HEK293T (cell line): ENCODE measurements around the gene SKOR1.

ENCODE experiments used
- CTCF ChIA-PET: fragments of 350-600 bp; formaldehyde crosslinking; extraction: SDS; loops from one replicate; lab custom pipeline; 2021; ENCODE audit warnings: antibody characterized with exemption, inconsistent platforms; lab: Yijun Ruan, JAX
- POLR2A ChIA-PET: fragments of 350-600 bp; formaldehyde crosslinking; extraction: SDS; loops from one replicate; lab custom pipeline; 2020; ENCODE audit warnings: antibody characterized with exemption, inconsistent platforms; lab: Yijun Ruan, JAX
- DNase-seq: peaks from one replicate; pipeline ENCODE4 v3.0.0; 2012; ENCODE audit warnings: mixed read lengths; ENCODE audit errors: extremely low spot score
- ARNT ChIP-seq: fragments of 450-650 bp; IDR thresholded peaks from 2 replicates; pipeline ENCODE4 v1.6.1; 2017; ENCODE audit warnings: mild to moderate bottlenecking
- BHLHE40 ChIP-seq: fragments of 450-650 bp; IDR thresholded peaks from 2 replicates; pipeline ENCODE4 v1.6.1; 2016; ENCODE audit warnings: mild to moderate bottlenecking, moderate library complexity, borderline replicate concordance
- CTBP1 ChIP-seq: fragments of 450-650 bp; IDR thresholded peaks from 2 replicates; pipeline ENCODE4 v1.6.1; 2016; ENCODE audit warnings: borderline replicate concordance
- ELF4 ChIP-seq: fragments of 450-650 bp; IDR thresholded peaks from 2 replicates; pipeline ENCODE4 v1.6.1; 2017; ENCODE audit warnings: antibody characterized with exemption
- FOXA1 ChIP-seq: fragments of 450-650 bp; IDR thresholded peaks from 2 replicates; pipeline ENCODE4 v1.6.1; 2016; ENCODE audit warnings: mild to moderate bottlenecking
- FOXK2 ChIP-seq: fragments of 450-650 bp; IDR thresholded peaks from 2 replicates; pipeline ENCODE4 v1.6.1; 2016; ENCODE audit warnings: mild to moderate bottlenecking
- FOXM1 ChIP-seq: fragments of 450-650 bp; IDR thresholded peaks from 2 replicates; pipeline ENCODE4 v1.6.1; 2017; ENCODE audit warnings: mild to moderate bottlenecking, borderline replicate concordance
- HDGF ChIP-seq: fragments of 450-650 bp; IDR thresholded peaks from 2 replicates; pipeline ENCODE4 v1.6.1; 2017; ENCODE audit warnings: antibody characterized with exemption, borderline replicate concordance
- L3MBTL2 ChIP-seq: fragments of 450-650 bp; conservative IDR thresholded peaks from 2 replicates; pipeline ENCODE4 v1.6.1; 2016; ENCODE audit warnings: mild to moderate bottlenecking
- LEF1 ChIP-seq: fragments of 450-650 bp; IDR thresholded peaks from 2 replicates; pipeline ENCODE4 v1.6.1; 2017; ENCODE audit warnings: mild to moderate bottlenecking, borderline replicate concordance
- NFRKB ChIP-seq: fragments of 450-650 bp; IDR thresholded peaks from 2 replicates; pipeline ENCODE4 v1.6.1; 2016; ENCODE audit warnings: mild to moderate bottlenecking, moderate library complexity
- SP1 ChIP-seq: fragments of 450-650 bp; IDR thresholded peaks from 2 replicates; pipeline ENCODE4 v1.6.1; 2017
- SUZ12 ChIP-seq: fragments of 450-650 bp; IDR thresholded peaks from 2 replicates; pipeline ENCODE4 v1.6.1; 2016; ENCODE audit warnings: mild to moderate bottlenecking
- TARDBP ChIP-seq: fragments of 450-650 bp; IDR thresholded peaks from 2 replicates; pipeline ENCODE4 v1.6.1; 2016
- ZNF384 ChIP-seq: fragments of 450-650 bp; IDR thresholded peaks from 2 replicates; pipeline ENCODE4 v1.6.1; 2016
- TF ChIP-seq, protein P1 (sequence below): fragments of 450-650 bp; IDR thresholded peaks from 2 replicates; pipeline ENCODE4 v1.6.1; 2016

Gene SKOR1

DNA sequence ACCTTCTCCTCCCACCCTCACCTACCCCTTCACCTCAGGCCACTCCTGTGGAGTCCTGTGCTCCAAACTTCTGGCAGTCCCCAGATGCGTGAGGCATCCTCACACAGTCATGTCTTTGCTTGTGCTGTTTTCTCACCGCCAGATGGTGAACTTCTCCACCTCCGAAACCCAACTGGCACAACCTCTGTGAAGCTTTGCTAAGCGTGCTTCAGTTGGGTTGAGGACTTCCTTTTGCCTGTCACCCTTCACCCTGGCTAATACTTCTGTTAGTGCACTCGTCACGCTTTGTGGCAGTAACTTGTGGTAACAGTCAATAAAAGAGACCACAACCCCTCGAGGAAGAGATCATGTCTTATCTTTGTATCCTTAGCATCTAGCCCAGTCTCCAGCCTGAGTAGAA, 42.0 kb upstream of the SKOR1 start:
- ChIA-PET CTCF (interaction anchor here (0.5 kb wide), 1 partner anchor 1055 kb away, joined by 5 read pairs; no protein-coding TSS in a partner anchor), POLR2A (no interaction called here)
- TF ChIP-seq SP1 = no peak
- TF ChIP-seq SUZ12 = no peak
- no peak for DNase-seq

DNA sequence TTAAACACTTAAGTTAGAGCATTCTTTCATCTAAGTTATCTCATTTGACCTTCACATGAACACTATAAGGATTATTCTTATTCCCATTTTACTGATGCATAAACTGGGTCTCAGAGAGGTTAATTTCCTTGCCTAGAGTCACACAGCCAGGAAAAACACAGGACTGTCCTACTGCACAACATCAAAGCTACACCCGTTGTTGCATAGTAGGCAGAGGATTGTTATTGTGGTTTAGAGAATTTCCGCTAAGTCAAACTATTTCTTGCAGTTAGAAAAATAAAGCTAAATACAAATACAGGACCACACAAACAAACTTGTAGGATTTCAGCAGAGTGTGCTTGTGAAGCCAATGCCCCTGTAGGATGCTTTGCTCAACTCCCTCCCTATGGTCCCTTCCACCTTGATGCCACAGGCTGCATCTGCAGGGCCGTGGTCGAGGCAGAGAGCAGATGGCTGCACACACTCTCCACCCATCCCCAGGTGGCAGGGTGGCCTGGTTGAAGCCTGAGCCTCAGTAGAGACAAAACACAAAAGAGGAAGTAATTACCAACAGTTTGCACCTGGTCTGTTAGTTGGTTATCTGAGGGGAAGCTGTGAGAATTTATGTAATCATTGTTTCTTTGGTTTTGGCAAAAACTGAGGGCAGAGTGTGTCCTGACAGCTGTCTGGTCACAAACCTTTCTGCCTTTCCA, 41.1 kb upstream of the SKOR1 start:
- CTCF ChIA-PET = interaction anchor here (0.6 kb wide), 1 partner anchor 189 kb away, joined by 5 read pairs; no protein-coding TSS in a partner anchor
- TF ChIP-seq FOXK2 (no peak), L3MBTL2 (no peak), BHLHE40 (no peak), HDGF (no peak), CTBP1 (no peak), NFRKB (no peak), ARNT (no peak), FOXA1 (no peak), ZNF384 (no peak), SUZ12 (no peak), LEF1 (no peak), ELF4 (no peak), FOXM1 (no peak), TARDBP (no peak), SP1 (no peak)
- TF ChIP-seq, protein P1, sequence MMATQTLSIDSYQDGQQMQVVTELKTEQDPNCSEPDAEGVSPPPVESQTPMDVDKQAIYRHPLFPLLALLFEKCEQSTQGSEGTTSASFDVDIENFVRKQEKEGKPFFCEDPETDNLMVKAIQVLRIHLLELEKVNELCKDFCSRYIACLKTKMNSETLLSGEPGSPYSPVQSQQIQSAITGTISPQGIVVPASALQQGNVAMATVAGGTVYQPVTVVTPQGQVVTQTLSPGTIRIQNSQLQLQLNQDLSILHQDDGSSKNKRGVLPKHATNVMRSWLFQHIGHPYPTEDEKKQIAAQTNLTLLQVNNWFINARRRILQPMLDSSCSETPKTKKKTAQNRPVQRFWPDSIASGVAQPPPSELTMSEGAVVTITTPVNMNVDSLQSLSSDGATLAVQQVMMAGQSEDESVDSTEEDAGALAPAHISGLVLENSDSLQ = no peak
- DNase-seq = no peak
- POLR2A ChIA-PET = no interaction called here

DNA sequence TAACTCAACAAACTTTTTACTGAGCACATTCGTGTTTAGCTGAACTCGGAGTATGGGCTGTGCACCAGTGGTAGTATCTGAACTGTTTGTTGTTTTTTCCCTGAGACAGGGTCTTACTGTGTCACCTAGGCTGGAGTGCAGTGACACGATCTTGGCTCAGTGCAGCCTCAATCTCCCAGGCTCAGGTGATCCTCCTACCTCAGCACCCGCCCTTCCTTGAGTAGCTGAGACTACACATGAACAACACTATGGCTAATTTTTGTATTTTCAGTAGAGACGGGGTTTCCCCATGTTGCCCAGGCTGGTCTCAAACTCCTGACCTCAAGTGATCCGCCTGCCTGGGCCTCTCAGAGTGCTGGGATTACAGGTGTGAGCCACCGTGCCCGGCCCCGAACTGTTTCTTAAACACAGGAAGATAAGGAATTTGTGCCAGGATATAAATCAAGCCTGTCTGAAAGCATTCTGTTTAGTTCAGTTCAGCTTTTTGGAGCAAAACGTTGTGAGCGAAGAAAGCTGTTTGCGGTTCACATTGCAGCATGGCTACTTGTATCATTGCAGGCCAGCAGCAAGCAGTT, 40.4 kb upstream of the SKOR1 start:
- CTCF ChIA-PET = no interaction called here
- DNase-seq = no peak
- POLR2A ChIA-PET = no interaction called here
- TF ChIP-seq FOXM1 = no peak
- TF ChIP-seq TARDBP = no peak
- no peak for TF ChIP-seq ARNT
- TF ChIP-seq SUZ12 = no peak
- no peak for TF ChIP-seq BHLHE40
- TF ChIP-seq CTBP1 = no peak
- no peak for TF ChIP-seq HDGF
- TF ChIP-seq SP1 = no peak
- no peak for TF ChIP-seq NFRKB
- TF ChIP-seq ELF4 = no peak
- no peak for TF ChIP-seq LEF1
- TF ChIP-seq FOXA1 = no peak
- TF ChIP-seq FOXK2 = no peak
- TF ChIP-seq L3MBTL2 = no peak
- TF ChIP-seq, protein P1 = no peak
- no peak for TF ChIP-seq ZNF384

DNA sequence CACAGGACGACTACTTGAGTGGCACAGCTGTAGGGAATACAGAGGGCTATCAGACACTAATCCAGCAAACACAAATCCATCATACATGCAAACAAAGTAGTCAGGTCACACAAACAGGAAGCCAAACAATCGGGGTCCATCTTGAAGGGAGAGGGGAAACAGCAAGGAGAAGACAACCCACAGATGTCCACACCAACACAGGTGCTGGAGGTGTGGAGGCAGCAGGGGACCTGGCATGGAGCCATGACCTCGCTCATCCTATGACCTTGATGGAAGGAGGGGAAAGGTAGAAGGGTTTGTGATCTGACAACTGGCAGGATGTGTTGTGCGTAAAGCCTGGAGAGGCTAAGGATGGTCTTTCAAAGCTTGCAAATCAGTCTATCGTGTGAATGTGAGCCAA, 39.9 kb upstream of the SKOR1 start:
- CTCF ChIA-PET = no interaction called here
- no peak for TF ChIP-seq FOXM1
- TF ChIP-seq HDGF = no peak
- TF ChIP-seq BHLHE40 = no peak
- TF ChIP-seq L3MBTL2 = no peak
- POLR2A ChIA-PET = no interaction called here
- DNase-seq = no peak

DNA sequence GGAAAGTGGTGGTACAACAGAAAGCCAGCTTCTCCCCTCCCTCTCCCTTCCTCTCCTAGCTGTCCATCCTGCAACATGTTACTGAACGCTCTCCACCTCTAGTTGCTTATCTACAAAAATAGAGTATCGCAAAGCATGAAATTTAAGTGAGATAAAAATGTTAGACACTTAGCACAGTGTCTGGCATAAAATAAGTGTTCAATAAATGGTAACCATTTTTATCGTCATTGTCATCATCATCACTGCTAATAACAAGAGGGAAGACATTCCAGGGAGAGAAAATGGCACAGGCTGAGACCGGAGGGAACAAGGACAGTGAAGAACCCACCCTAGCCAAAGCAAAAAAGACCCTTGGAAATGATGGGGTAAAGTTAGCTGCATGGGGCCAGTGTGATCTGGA, 38.7 kb upstream of the SKOR1 start:
- TF ChIP-seq ELF4 (no peak), LEF1 (no peak), CTBP1 (no peak), FOXM1 (no peak), SUZ12 (no peak)
- DNase-seq = no peak
- ChIA-PET CTCF (no interaction called here), POLR2A (no interaction called here)

DNA sequence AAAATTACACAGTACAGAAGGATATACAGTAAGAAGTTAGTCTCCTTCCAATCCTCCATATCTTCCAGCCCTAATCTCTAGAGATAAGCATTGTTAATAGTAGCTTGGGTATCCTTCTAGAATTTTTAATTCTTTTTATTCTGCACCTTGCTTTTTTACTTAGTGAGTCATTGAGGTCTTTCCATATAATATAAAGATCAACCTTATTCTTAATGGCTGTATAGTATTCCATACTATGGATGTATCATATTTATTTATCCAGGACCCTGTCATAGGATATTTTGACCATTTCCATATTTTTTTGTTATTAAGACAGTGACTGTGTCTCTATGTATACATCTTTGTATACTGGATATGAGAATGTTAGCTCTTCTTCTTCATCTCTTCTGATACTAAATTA, 36.3 kb upstream of the SKOR1 start:
- no peak for DNase-seq
- CTCF ChIA-PET = no interaction called here
- TF ChIP-seq FOXA1 (no peak), BHLHE40 (no peak), SP1 (no peak), FOXM1 (no peak), TARDBP (no peak), ELF4 (no peak), LEF1 (no peak), HDGF (no peak), ARNT (no peak), SUZ12 (no peak), ZNF384 (no peak), CTBP1 (no peak), NFRKB (no peak), L3MBTL2 (no peak), FOXK2 (no peak)
- TF ChIP-seq, protein P1 = no peak
- POLR2A ChIA-PET = no interaction called here
